WTC11 (cell line): ENCODE measurements around the gene ERC2.

Experiments
- ELF4 ChIP-seq: sonication (generic); formaldehyde crosslinking; IDR thresholded peaks from 2 replicates; pipeline ENCODE4 v1.8.1; 2022; ENCODE audit warnings: low read depth, mild to moderate bottlenecking, moderate library complexity, missing genetic modification reagents
- JUN ChIP-seq: sonication (generic); formaldehyde crosslinking; IDR thresholded peaks from 2 replicates; pipeline ENCODE4 v1.8.0; 2023; ENCODE audit warnings: mild to moderate bottlenecking, missing genetic modification reagents
- MYBL2 ChIP-seq: sonication (generic); formaldehyde crosslinking; IDR thresholded peaks from 2 replicates; pipeline ENCODE4 v1.8.1; 2023; ENCODE audit warnings: mild to moderate bottlenecking, moderate library complexity, missing genetic modification reagents
- NFYB ChIP-seq: sonication (generic); formaldehyde crosslinking; conservative IDR thresholded peaks from 2 replicates; pipeline ENCODE4 v1.8.0; 2022; ENCODE audit warnings: low read depth, missing genetic modification reagents
- NR2C2 ChIP-seq: sonication (generic); formaldehyde crosslinking; IDR thresholded peaks from 2 replicates; pipeline ENCODE4 v1.8.0; 2022; ENCODE audit warnings: mild to moderate bottlenecking, missing genetic modification reagents
- RELA ChIP-seq: sonication (generic); formaldehyde crosslinking; IDR thresholded peaks from 2 replicates; pipeline ENCODE4 v1.8.1; 2022; ENCODE audit warnings: missing genetic modification reagents, mild to moderate bottlenecking, borderline replicate concordance
- SMAD3 ChIP-seq: sonication (generic); formaldehyde crosslinking; IDR thresholded peaks from 2 replicates; pipeline ENCODE4 v1.8.0; 2022; ENCODE audit warnings: missing genetic modification reagents, mild to moderate bottlenecking, borderline replicate concordance
- TEAD4 ChIP-seq: sonication (generic); formaldehyde crosslinking; IDR thresholded peaks from 2 replicates; pipeline ENCODE4 v1.8.0; 2022; ENCODE audit warnings: mild to moderate bottlenecking, missing genetic modification reagents
- TF ChIP-seq, protein P1 (sequence below): fragments of 200-600 bp; IDR thresholded peaks from 2 replicates; pipeline ENCODE4 v1.8.0; 2022; ENCODE audit warnings: antibody characterized with exemption
- TF ChIP-seq, protein P2 (sequence below): sonication (generic); formaldehyde crosslinking; IDR thresholded peaks from 2 replicates; pipeline ENCODE4 v1.8.0; 2022; ENCODE audit warnings: mild to moderate bottlenecking, missing genetic modification reagents

DNA sequence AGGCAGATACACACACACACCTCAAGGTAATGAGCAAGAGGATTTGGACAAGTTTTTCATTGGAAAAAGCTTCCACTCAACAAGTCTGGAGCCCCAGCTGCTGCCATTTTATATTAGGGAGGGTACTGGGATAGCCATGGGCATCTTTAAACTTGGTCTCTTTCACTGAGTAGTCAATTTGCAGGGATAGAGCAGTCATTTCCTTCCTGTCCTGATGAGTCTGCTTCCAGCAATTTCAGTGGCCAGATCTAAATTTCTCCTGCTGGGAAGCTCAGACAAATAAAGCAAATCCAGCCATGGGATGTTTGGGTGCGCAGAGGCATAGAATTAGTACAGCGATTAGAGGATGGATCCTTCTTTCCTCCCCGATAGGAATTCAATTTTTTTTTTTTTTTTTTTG, 874 bp upstream of the ERC2 start:
- no peak for TF ChIP-seq NR2C2 (CRISPR knock-in tag)
- TF ChIP-seq, protein P1, sequence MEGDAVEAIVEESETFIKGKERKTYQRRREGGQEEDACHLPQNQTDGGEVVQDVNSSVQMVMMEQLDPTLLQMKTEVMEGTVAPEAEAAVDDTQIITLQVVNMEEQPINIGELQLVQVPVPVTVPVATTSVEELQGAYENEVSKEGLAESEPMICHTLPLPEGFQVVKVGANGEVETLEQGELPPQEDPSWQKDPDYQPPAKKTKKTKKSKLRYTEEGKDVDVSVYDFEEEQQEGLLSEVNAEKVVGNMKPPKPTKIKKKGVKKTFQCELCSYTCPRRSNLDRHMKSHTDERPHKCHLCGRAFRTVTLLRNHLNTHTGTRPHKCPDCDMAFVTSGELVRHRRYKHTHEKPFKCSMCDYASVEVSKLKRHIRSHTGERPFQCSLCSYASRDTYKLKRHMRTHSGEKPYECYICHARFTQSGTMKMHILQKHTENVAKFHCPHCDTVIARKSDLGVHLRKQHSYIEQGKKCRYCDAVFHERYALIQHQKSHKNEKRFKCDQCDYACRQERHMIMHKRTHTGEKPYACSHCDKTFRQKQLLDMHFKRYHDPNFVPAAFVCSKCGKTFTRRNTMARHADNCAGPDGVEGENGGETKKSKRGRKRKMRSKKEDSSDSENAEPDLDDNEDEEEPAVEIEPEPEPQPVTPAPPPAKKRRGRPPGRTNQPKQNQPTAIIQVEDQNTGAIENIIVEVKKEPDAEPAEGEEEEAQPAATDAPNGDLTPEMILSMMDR = no peak
- no peak for TF ChIP-seq RELA (CRISPR knock-in tag)
- TF ChIP-seq ELF4 = no peak
- TF ChIP-seq TEAD4 = no peak
- TF ChIP-seq SMAD3 = no peak
- TF ChIP-seq, protein P2, sequence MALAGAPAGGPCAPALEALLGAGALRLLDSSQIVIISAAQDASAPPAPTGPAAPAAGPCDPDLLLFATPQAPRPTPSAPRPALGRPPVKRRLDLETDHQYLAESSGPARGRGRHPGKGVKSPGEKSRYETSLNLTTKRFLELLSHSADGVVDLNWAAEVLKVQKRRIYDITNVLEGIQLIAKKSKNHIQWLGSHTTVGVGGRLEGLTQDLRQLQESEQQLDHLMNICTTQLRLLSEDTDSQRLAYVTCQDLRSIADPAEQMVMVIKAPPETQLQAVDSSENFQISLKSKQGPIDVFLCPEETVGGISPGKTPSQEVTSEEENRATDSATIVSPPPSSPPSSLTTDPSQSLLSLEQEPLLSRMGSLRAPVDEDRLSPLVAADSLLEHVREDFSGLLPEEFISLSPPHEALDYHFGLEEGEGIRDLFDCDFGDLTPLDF (CRISPR knock-in tag) = no peak
- no peak for TF ChIP-seq MYBL2
- TF ChIP-seq NFYB (CRISPR knock-in tag) = no peak
- no peak for TF ChIP-seq JUN (CRISPR knock-in tag)
